ENCODE data around the gene MEGF8. TPM values are rescaled to one million over a fixed set of nuclear protein-coding genes. Genes with fewer than 3 reads are reported as not detected.
A peak's percentile ranks its signal among the peaks of the same experiment; 100 is the strongest.

MEGF8 gene
- total and polyA plus RNA-seq, 2 experiments from 2014 or later, result 5.4 to 26.6 TPM

- Histone ChIP-seq H3K4me2 (ENCODE audit: unreplicated experiment) (peak overlapping the region; percentile 55), H3K4me1 (ENCODE audit: insufficient read depth) (peaks cover 67% of the 10 kb centered on the region), H3K9ac (peak overlapping the region; percentile 80), H3K4me3 (peak overlapping the region; percentile 43), H3K79me2 (ENCODE audit: insufficient read depth) (peaks cover 64% of the 10 kb centered on the region), H3K27ac (peak overlapping the region; percentile 87), H3K36me3 (ENCODE audit: low read depth) (no peaks in the 10 kb centered on the region), H3K27me3 (replicated peaks; ENCODE audit: insufficient read depth) (no peaks in the 10 kb centered on the region), H3F3A (ENCODE audit: insufficient read depth) (peaks cover 26% of the 10 kb centered on the region), H3K9me2 (ENCODE audit: insufficient read depth) (no peaks in the 10 kb centered on the region), H3K9me3 (ENCODE audit: low read depth) (no peaks in the 10 kb centered on the region), H2AFZ (no peak overlapping the region), H4K20me1 (ENCODE audit: insufficient read depth) (no peaks in the 10 kb centered on the region)
- in situ Hi-C loops (cut with MboI), result no loop called here
- TF ChIP-seq EZH2phosphoT487 (IDR thresholded peaks at IDR 0.05; ENCODE audit: insufficient read depth, low read depth), result no peak
- no peak for TF ChIP-seq EZH2 (IDR thresholded peaks at IDR 0.05; ENCODE audit: insufficient read depth, poor library complexity, severe bottlenecking)
- 4 to 10% methylated on average over 8 to 25 of the region's 25 CpGs for WGBS, 2 experiments (ENCODE audit: low coverage in 1 of 2, low lambda C conversion rate in 2 of 2, missing lambda C conversion rate in 2 of 2)
- peak; percentile 83 for DNase-seq
Measured at GRCh38 chr19:42281146-42281826, 44.1 kb upstream of the MEGF8 start.

GRCh38 chr19:42281827-42282762 is 43.3 kb upstream of the MEGF8 start:
- Histone ChIP-seq H3K4me1 (ENCODE audit: insufficient read depth) (peaks cover 59% of the 10 kb centered on the region), H3K36me3 (ENCODE audit: low read depth) (no peaks in the 10 kb centered on the region), H4K20me1 (ENCODE audit: insufficient read depth) (no peaks in the 10 kb centered on the region), H3K79me2 (ENCODE audit: insufficient read depth) (peaks cover 62% of the 10 kb centered on the region), H3K27ac (peak overlapping the region; percentile 87), H3K4me2 (ENCODE audit: unreplicated experiment) (peak overlapping the region; percentile 55), H3K9me3 (ENCODE audit: low read depth) (no peaks in the 10 kb centered on the region), H3K9me2 (ENCODE audit: insufficient read depth) (no peaks in the 10 kb centered on the region), H3K27me3 (replicated peaks; ENCODE audit: insufficient read depth) (no peaks in the 10 kb centered on the region), H3F3A (ENCODE audit: insufficient read depth) (peaks cover 24% of the 10 kb centered on the region), H2AFZ (no peak overlapping the region), H3K9ac (peak overlapping the region; percentile 80), H3K4me3 (peak overlapping the region; percentile 43)
- DNase-seq, result peak; percentile 74
- in situ Hi-C loops (cut with MboI), result no loop called here
- 19% methylated on average over 7 of the region's 7 CpGs for WGBS, 2 experiments (ENCODE audit: low coverage in 1 of 2, low lambda C conversion rate in 2 of 2, missing lambda C conversion rate in 2 of 2)
- TF ChIP-seq EZH2 (IDR thresholded peaks at IDR 0.05; ENCODE audit: insufficient read depth, poor library complexity, severe bottlenecking) (no peak), EZH2phosphoT487 (IDR thresholded peaks at IDR 0.05; ENCODE audit: insufficient read depth, low read depth) (no peak)

- Histone ChIP-seq H3K79me2 (ENCODE audit: insufficient read depth) (peaks cover 60% of the 10 kb centered on the region), H3K27ac (peak overlapping the region; percentile 87), H3K4me3 (peak overlapping the region; percentile 66), H3K9me2 (ENCODE audit: insufficient read depth) (no peaks in the 10 kb centered on the region), H3K4me2 (ENCODE audit: unreplicated experiment) (peak overlapping the region; percentile 69), H3K4me1 (ENCODE audit: insufficient read depth) (peaks cover 52% of the 10 kb centered on the region), H4K20me1 (ENCODE audit: insufficient read depth) (no peaks in the 10 kb centered on the region), H3K36me3 (ENCODE audit: low read depth) (no peaks in the 10 kb centered on the region), H3K27me3 (replicated peaks; ENCODE audit: insufficient read depth) (no peaks in the 10 kb centered on the region), H2AFZ (no peak overlapping the region), H3K9me3 (ENCODE audit: low read depth) (no peaks in the 10 kb centered on the region), H3F3A (ENCODE audit: insufficient read depth) (peaks cover 17% of the 10 kb centered on the region), H3K9ac (peak overlapping the region; percentile 75)
- WGBS, 2 experiments (ENCODE audit: low coverage in 1 of 2, low lambda C conversion rate in 2 of 2, missing lambda C conversion rate in 2 of 2), result 34 to 38% methylated on average over 4 of the region's 4 CpGs
- TF ChIP-seq EZH2phosphoT487 (IDR thresholded peaks at IDR 0.05; ENCODE audit: insufficient read depth, low read depth), result no peak
- TF ChIP-seq EZH2 (IDR thresholded peaks at IDR 0.05; ENCODE audit: insufficient read depth, poor library complexity, severe bottlenecking), result no peak
- in situ Hi-C loops (cut with MboI), result no loop called here
- no peak for DNase-seq
Measured at GRCh38 chr19:42282819-42283187, 42.6 kb upstream of the MEGF8 start.

GRCh38 chr19:42283188-42284065 is 42.0 kb upstream of the MEGF8 start:
- no peaks in the 10 kb centered on the region for H3K9me2 ChIP-seq (ENCODE audit: insufficient read depth)
- peaks cover 46% of the 10 kb centered on the region for H3K4me1 ChIP-seq (ENCODE audit: insufficient read depth)
- DNase-seq, result peak; percentile 98
- H3K36me3 ChIP-seq (ENCODE audit: low read depth), result no peaks in the 10 kb centered on the region
- 3 to 4% methylated on average over 24 to 62 of the region's 74 CpGs for WGBS, 2 experiments (ENCODE audit: low coverage in 1 of 2, low lambda C conversion rate in 2 of 2, missing lambda C conversion rate in 2 of 2)
- TF ChIP-seq EZH2phosphoT487 (IDR thresholded peaks at IDR 0.05; ENCODE audit: insufficient read depth, low read depth) (no peak), EZH2 (IDR thresholded peaks at IDR 0.05; ENCODE audit: insufficient read depth, poor library complexity, severe bottlenecking) (no peak)
- peak overlapping the region; percentile 75 for H3K9ac ChIP-seq
- H3K79me2 ChIP-seq (ENCODE audit: insufficient read depth), result peaks cover 60% of the 10 kb centered on the region
- peaks cover 16% of the 10 kb centered on the region for H3F3A ChIP-seq (ENCODE audit: insufficient read depth)
- no peak overlapping the region for H2AFZ ChIP-seq
- H3K27ac ChIP-seq, result peak overlapping the region; percentile 87
- no peaks in the 10 kb centered on the region for H3K27me3 ChIP-seq (replicated peaks; ENCODE audit: insufficient read depth)
- H3K9me3 ChIP-seq (ENCODE audit: low read depth), result no peaks in the 10 kb centered on the region
- peak overlapping the region; percentile 66 for H3K4me3 ChIP-seq
- peak overlapping the region; percentile 69 for H3K4me2 ChIP-seq (ENCODE audit: unreplicated experiment)
- no peaks in the 10 kb centered on the region for H4K20me1 ChIP-seq (ENCODE audit: insufficient read depth)
- in situ Hi-C loops (cut with MboI), result no loop called here
